Measurements from ENCODE around the gene SLC25A51.

- TF ChIP-seq CTCF (IDR thresholded peaks at IDR 0.05), result no peak
- TF ChIP-seq POLR2A (IDR thresholded peaks at IDR 0.05), result no peak
Measured at GRCh38 chr9:37916471-37917312, 12.8 kb upstream of the SLC25A51 start.
